ENCODE results near the gene XKR8.

Gene XKR8

DNA sequence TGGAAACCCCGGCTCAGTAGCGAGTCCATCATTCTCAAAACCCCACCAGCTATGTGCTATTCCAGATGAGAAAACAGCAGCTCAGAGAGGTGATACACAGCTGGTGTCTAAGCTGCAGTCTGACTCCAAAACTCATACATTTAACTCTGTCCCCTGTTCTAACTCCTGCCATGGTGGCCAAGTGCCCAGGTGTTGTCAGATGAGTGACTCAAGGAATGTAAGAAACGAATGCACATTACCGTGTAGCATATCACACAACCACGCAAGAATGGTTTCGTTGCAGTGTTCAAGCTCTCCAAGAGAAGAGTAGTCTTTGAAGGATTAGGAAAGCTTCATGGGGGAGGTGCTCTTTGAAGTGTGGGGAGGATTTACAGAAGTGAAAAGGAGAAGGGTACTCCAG, 4.7 kb upstream of the XKR8 start:
- DNase-seq (ENCODE audit: low spot score), result no peak

DNA sequence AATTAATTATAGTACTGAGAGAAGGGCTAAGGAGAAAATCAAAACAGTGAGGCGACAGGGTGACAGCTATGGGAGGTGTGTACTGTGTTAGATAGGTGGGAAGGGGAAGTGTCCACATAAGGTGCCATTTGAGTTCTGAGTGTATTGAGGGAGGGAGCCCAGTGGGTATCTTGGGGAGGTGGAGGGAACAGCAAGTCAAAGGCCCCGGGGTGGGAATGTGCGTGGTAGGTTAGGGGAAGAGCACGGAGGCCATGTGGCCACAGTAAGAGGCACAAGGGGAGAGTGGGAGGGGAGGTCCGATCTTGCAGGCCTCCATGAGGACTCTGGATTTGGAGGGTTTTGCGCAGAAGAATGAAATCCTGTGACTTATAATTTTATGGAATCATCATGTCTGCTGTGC, 3.0 kb upstream of the XKR8 start:
- no peak for DNase-seq (ENCODE audit: low spot score)

DNA sequence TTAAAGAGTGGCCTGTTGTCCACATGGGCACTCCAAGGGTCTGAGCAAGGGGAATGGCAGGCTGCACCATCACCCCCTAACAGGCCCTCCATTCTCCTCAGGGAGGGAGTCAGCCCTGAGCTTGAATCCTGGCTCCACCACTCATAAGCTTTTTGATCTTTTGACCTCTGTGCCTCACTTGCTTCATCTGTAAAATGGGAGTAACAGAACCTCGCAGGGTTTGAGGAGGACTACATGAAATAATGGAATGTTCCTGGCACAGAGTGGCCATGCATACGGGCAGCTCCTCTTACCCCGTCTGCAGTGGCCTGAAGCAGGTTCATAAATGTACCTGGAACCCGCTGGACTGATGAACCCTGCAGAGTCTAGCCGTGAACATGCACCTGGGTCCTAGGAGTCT, 2.1 kb upstream of the XKR8 start:
- no peak for DNase-seq (ENCODE audit: low spot score)

DNA sequence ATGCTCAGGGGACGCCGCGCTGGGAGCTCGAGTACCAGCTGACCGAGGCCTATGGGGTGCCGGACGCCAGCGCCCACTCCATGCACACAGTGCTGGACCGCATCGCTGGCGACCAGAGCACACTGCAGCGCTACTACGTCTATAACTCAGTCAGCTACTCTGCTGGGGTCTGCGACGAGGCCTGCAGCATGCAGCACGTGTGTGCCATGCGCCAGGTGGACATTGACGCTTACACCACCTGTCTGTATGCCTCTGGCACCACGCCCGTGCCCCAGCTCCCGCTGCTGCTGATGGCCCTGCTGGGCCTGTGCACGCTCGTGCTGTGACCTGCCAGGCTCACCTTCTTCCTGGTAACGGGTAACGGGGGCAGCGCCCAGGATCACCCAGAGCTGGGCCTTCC, 1.3 kb upstream of the XKR8 start:
- no peak for DNase-seq (ENCODE audit: low spot score)

DNA sequence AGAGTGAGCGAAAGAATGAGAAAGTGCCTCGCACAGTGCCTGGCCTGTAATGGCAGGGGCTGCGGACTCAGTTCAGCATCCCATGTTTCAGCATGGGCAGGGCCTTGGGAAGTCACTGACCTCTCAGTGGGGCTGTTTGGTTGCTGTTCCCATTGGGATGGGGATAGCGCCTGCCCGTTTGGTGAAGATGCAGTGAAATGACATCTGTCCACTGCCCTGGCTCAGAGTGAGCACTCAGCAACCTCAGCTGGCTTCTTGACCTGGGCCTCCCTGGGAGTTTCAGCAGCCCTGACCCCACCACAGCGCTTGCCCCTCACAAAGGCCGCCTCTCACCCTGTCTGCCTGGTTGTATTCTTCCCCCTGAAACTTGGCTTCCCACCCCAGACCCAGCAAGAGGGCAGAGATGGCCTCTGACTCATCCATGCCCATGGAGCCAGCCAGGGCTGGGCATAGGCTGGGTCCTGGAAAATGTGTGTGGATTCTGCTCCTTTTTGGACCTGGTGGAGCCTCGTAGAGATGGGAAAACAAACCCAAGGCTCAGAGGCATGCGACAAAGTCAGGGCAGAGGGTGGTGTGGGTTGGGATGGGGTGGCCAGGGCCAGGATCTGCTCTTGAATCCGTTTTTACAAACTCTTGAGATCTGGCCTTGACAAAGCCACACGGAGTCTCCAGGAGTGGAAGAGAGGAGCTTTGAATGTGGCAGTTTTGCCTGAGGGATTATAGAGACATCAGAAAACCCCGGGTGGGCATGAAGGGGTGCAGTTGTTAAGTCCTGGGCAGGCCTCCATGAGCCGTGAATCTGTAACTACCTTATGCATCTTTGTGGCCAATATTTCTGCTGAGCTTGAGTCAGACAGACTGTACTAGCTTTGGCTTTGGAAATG, 1.2 kb downstream of the XKR8 start:
- no peak for DNase-seq (ENCODE audit: low spot score)

DNA sequence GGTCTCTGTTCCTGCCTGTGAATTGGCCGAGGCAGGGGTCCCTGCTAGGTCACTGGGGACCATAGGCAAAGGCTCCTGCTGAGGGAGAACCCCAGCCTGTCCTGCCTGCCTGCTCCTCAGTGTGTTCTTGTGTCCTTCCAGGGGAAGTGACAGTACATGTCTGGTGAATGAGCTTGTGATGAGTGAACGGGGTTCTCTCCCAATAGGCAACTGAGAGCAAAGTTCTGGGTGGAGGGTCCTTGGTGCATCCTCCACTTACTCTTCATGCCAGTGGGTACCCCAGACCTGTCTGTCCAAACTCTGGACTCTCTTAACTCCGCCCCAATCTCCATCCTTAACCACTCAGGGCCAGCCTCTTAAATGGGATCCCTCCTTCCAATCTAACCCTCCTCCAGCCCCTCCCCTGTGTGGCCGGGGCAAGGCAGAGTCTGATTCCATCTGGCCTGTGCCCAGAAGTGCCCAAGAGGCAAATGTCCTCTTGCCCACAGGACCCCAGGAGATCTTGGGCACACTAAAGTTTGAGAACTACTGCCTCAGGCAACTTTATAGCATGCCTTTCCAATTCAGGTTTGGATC, 2.0 kb downstream of the XKR8 start:
- no peak for DNase-seq (ENCODE audit: low spot score)

DNA sequence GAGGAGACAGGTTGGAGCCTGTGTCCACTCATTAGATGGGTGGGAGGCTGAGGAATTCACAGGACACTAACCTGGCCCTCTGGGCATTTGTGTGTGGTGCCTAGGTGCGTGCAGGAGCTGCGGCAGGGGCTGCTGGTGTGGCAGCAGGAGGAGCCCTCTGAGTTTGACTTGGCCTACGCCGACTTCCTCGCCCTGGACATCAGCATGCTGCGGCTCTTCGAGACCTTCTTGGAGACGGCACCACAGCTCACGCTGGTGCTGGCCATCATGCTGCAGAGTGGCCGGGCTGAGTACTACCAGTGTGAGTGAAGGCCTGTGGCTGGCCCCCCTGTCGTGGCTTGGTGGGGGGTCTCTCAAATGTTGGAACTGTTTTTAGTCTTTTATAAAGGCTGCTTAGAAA, 3.6 kb downstream of the XKR8 start:
- DNase-seq (ENCODE audit: low spot score), result no peak

DNA sequence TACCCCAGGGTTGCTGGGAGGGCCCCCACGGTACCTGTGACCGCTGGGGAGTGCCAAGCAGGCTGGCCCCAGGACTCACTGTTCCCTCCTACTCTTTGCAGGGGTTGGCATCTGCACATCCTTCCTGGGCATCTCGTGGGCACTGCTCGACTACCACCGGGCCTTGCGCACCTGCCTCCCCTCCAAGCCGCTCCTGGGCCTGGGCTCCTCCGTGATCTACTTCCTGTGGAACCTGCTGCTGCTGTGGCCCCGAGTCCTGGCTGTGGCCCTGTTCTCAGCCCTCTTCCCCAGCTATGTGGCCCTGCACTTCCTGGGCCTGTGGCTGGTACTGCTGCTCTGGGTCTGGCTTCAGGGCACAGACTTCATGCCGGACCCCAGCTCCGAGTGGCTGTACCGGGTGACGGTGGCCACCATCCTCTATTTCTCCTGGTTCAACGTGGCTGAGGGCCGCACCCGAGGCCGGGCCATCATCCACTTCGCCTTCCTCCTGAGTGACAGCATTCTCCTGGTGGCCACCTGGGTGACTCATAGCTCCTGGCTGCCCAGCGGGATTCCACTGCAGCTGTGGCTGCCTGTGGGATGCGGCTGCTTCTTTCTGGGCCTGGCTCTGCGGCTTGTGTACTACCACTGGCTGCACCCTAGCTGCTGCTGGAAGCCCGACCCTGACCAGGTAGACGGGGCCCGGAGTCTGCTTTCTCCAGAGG, 6.8 kb downstream of the XKR8 start:
- DNase-seq (ENCODE audit: low spot score), result no peak

DNA sequence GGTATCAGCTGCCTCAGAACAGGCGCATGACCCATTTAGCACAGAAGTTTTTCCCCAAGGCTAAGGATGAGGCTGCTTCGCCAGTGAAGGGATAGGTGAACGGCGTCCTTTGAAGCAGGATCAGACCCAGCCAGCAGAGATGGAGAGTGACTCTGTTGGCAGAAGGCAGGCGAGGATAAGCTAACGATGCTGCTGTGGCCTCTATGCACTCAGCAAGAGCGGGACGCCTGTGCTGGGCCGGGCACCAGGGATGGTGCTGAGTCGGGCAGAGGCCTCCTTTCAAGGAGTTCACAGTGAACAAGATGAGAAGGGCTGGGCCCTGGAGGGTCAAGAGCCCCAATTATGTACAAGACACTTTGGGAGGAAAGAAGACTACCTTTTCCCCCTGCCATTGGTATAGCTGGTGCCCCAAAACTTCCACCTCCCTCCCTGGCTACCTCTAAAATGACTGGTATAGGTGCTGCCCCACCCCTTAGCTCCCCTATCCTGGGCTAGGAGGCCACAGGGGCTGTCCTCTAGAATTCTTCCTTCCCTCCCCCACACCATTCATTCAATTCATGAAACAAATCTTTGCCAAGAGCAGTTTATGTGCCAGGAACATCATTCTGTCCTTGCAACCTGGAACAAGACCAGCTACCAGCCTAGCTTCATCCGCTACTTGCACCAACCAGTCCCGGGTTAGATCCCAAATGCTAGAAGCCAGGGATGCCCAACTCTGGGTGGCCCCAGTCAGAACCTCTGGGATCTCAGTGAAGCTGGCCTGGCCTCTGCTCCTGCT, 7.5 kb downstream of the XKR8 start:
- peak; percentile 31 for DNase-seq (ENCODE audit: low spot score)

DNA sequence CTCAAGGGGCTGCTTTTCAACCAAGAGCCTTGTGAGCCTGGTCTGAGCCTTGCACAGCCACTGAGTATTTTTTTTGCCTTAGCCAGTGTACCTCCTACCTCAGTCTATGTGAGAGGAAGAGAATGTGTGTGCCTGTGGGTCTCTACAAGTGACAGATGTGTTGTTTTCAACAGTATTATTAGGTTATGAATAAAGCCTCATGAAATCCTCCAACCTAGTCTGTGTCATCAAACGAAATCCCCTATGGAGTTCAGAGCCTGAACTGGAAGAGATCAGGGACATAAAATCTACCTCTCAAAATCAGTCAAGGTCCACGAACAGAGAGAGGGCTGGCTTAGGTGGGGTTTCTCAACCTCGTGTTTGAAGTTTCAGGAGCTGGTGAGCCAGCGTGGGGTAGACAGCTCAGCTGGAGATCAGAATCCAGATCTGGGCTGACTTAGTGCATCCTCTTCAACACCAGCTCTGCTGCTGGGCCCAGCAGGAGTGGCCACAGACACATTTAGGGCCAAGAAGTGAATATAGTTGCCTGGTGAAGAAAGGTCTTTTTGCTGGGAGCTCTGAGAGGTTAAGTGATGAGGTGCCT, 8.2 kb downstream of the XKR8 start:
- no peak for DNase-seq (ENCODE audit: low spot score)

DNA sequence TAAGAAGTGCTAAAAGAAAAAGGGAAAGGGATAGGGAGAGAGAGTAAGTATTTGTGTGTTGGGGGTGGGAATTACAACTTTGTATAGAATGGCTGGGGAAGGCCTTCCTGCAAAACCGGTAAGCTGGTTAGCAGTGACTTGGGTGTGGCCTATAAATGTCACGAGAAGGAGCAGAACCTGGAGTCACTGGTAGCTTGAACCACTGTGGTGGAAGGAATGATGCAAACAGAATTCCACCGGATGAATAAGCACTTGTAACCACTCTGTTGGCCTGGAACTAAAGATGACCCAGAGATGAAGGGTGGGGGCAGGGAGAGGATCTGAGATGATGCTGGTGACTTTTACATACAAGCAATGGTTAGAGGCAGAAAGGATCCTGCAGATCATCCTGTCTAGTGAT, 8.9 kb downstream of the XKR8 start:
- no peak for DNase-seq (ENCODE audit: low spot score)

DNA sequence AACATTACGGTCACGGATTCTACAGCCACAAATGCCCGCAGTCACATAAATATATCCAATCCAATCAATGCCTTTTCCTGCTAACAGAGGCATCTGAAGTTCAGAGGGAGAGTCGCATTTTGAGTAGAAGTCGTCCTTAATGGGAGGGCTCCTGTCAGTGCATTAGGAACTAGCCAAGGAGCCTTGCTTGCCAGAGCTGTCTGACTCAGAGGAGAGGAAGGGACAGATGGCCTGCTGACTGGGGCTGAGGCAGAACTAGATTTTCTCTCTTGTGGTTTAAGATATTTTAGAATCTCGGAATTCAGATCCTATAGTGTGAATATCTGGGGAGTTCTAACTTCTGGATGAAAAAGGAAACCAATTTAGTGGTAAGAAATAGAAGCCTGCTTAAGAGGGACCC, 10.6 kb downstream of the XKR8 start:
- peak; percentile 35 for DNase-seq (ENCODE audit: low spot score)

DNA sequence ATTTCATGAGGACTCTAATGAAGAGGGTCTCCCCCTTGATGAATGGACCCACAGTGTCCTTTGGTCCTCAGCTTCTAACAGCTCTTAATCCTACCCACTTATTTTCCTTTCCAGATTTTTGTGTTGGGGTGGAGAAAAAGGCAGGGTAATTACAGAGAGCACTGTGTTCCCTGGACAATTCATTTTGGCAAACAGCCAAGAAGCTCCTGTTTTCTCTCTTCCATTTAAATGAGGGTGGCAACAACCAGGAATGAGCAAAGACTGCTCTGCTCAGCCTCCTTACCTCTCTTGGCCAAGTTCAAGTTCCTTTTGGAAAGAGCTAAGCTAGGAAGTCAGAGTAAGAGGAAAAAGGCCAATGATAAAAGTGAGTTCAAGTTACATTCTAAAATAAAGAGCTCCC, 11.9 kb downstream of the XKR8 start:
- peak; percentile 69 for DNase-seq (ENCODE audit: low spot score)

DNA sequence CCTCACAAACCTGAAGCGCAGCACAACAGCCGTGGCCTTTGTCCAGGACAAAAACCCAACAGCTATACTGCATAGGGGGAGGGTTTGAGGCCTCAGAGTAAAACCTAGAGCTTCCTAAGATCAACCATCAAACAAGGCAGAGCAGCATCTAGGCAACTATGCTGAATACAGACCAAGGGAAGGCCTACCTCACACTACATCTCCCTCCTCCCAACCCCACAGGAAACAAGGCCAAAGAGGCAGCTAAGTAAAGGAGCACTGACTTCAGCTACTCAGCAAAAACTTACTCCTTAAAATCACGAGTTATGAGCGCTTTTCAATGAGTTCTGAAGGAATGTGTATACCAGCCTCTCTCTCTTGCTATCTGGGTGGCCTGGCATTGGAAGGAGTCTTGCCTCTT, 12.4 kb downstream of the XKR8 start:
- DNase-seq (ENCODE audit: low spot score), result no peak

DNA sequence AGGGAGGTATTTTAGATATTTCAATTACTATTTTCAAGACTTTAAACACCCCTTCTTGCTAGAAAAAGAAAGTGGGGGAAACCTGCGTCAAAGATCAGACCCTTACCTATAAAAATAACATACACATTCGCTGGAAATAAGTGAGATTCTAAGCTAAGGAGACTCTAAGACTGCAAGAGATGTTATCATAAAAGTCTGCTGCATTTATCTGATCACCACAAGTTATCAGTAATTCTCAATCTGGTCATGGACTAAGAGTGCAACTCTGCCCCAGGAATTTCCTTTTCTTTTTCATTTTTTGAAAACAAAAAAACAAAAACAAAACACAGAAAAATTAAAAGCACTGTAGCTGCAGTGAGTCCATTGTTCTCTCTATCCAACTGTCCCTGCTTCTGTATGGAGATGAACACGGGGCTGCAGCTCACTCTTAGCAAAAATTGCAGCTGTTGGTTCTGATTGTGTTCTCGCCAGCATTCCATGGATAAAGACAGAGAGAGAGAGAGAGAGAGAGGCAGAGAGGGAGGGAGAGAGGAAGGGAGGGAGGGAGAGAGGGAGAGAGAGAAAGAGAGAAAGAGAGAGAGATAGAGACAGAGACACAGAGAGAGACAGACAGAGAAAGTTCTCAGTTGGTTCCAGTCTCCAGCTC, 14.1 kb downstream of the XKR8 start:
- peak; percentile 78 for DNase-seq (ENCODE audit: low spot score)

DNA sequence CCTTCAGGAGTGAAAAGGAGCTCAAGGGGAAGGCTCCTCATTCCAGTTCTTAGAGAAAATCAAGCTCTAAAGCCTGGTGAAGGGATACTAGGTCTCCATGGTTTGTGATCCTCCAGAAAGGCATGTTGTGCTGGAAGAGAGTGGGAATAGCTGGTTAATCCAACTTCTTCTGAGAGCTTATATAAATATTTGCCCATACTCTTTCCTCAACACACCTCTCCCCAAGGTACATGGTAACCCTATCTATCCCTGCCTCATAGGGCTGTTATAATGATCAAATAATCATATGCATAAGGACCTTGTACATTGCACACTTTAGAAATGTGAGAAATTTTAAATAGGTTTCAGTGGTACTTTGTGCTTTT, 14.6 kb downstream of the XKR8 start:
- no peak for DNase-seq (ENCODE audit: low spot score)

DNA sequence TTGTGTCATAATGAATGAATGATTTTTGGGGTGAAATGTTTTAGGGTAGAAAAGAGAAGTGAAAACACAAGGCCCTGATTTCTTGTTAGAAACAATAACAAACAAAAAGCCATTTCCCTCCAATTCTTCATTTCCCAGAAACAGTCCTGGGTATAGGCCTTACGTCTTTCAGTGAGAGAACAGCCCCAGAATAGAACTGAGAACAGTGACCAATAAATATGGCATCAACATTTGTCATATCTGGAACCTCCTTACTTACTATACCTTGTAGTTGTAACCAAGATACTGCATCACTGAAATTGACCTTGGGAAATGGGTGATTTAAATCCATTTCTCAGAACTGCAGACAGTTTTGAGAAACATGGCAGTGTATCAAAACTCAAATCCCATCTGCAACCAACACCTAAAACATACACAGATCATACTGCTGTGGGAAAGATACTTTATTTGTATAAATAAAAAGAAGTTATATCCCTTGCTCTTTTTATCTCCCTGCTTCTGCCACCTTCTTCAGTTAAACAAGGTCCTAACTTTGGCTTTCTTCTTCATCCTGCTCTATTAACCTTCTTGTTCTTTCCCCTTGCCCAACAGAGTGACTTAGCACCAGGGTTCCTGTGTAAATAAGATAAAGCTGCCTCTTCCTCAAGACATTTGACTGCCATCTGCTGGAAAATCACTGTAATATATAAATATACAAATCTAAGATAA, 19.5 kb downstream of the XKR8 start:
- DNase-seq (ENCODE audit: low spot score), result peak; percentile 74

DNA sequence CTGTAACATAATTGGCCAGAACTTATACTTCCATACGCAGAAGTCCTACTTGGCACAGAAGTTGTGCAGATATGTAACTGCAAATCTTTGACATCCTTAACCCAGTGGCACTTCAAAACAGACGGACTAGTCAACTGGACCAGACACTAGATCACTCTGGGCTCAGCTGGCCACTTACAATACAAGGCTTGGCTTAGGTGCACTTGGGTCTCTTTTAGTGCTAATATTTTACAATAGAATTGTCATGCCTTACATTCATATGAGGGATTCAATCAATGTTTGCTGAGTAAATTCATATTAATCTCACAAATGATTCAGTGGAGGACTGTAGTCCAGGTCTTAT, 20.1 kb downstream of the XKR8 start:
- no peak for DNase-seq (ENCODE audit: low spot score)

DNA sequence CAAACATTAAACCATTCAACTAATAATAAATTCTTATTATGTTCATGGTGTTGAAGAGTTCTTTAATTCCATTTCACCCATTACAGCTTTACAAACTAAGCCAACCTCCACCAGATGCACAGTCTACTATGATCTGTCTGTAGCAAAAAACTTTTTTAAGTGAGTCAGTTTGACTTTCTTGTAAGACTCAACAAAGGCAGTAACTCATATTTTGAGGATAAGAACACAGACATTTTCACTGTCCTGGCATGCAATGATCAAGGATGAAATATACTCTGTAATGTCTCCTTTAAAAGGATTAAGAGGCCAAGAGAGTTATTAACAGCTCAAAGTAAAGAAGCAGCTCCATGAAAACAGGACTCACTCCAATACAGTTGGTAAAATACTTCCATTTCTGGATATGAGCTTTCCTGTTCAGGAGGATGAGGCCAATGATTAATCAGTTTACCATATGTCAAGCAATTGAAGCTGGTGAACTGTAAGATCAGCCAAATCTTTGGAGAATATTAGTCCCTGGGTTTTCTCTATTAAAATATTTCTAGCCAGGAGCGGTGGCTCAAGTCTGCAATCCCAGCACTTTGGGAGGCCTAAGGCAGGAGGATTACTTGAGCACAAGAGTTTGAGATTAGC, 20.6 kb downstream of the XKR8 start:
- no peak for DNase-seq (ENCODE audit: low spot score)

DNA sequence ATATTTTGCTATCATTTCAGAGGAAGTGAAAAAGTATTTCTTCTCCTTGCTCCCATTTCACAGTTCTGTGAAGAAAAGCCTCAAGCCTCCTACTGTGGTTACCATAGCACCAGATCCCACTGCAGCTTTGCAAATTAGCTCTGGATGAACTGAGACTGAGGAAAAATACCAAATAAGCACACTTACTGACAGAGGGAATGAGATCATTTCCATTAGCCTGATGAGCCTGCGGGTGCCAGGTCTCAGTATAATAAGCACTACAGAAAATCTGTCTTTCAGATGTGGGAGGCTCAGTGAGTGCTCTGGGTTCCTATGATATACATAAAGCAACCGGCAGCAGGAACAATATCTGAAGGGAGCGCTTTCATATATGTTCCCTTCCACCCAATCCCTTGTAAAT, 21.4 kb downstream of the XKR8 start:
- no peak for DNase-seq (ENCODE audit: low spot score)

Data from globus pallidus (tissue), 1 donor.